Activated CD4-positive, alpha-beta memory T cell treated with anti-CD3 and anti-CD28 coated beads, Interleukin-2, amount 10 ng/mL, durations not matched to agents 7 days and 5 days (primary cell): ENCODE results near the gene DYSF. TPM values are rescaled to one million over a fixed set of nuclear protein-coding genes. Genes with fewer than 3 reads are reported as not detected.

Experiments used
- CTCF ChIA-PET: fragments of 350-600 bp; sonication (Branson Sonifier 250); formaldehyde crosslinking; loops from one replicate; lab custom pipeline; 2021; ENCODE audit warnings: antibody characterized with exemption, inconsistent platforms; lab: Charles Lee
- POLR2A ChIA-PET: fragments of 350-600 bp; sonication (Branson Sonifier 250); formaldehyde crosslinking; loops from one replicate; lab custom pipeline; 2021; ENCODE audit warnings: antibody characterized with exemption; lab: Charles Lee
- DNase-seq: peaks from one replicate; pipeline ENCODE4 v3.0.0-alpha.2; 2020
- H3K27ac Mint-ChIP-seq: one replicate; pipeline ENCODE4 v1.8.0; 2021; ENCODE audit warnings: mild to moderate bottlenecking, mixed read lengths
- H3K27me3 Mint-ChIP-seq: one replicate; pipeline ENCODE4 v1.8.0; 2021; ENCODE audit warnings: mixed read lengths
- H3K36me3 Mint-ChIP-seq: one replicate; pipeline ENCODE4 v1.8.0; 2021; ENCODE audit warnings: low read depth, mixed read lengths
- H3K4me1 Mint-ChIP-seq: one replicate; pipeline ENCODE4 v1.8.0; 2021; ENCODE audit warnings: mixed read lengths
- H3K4me3 Mint-ChIP-seq: one replicate; pipeline ENCODE4 v1.8.0; 2021; ENCODE audit warnings: mild to moderate bottlenecking, mixed read lengths
- H3K9me3 Mint-ChIP-seq: one replicate; pipeline ENCODE4 v1.8.0; 2021; ENCODE audit warnings: mixed read lengths
- total RNA-seq, 2 experiments: library from RNA; stranded (reverse); gene quantifications; one replicate each; pipeline ENCODE4 v1.2.3, GENCODE V29; 2021

Gene DYSF
- total RNA-seq, 2 experiments from 2014 or later: not detected

DNA sequence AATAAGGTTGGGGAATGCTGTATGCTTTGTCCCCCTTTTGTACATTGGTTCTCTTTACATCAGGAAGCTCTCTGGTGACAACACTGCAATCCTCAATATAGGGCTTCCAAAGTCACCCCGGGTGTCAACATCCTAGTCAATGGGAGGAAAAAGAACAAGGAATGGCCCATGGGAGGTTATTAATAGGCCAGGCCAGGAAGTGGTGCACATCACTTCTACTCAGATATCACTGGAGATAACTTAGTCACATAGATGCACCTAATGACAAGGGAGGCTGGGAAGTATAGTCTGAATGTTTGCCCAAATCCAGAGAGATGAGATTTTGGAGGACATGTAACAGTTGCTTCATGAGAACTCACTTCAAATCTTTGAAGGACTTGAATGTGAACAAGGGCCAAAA, 274.7 kb downstream of the DYSF start:
- Mint-ChIP-seq H3K4me3 (no peak overlapping the region), H3K36me3 (no peaks in the 10 kb centered on the region), H3K9me3 (peaks cover 6% of the 10 kb centered on the region), H3K4me1 (no peaks in the 10 kb centered on the region), H3K27me3 (no peaks in the 10 kb centered on the region), H3K27ac (no peak overlapping the region)
- CTCF ChIA-PET: no interaction called here
- DNase-seq: no peak
- POLR2A ChIA-PET: no interaction called here

DNA sequence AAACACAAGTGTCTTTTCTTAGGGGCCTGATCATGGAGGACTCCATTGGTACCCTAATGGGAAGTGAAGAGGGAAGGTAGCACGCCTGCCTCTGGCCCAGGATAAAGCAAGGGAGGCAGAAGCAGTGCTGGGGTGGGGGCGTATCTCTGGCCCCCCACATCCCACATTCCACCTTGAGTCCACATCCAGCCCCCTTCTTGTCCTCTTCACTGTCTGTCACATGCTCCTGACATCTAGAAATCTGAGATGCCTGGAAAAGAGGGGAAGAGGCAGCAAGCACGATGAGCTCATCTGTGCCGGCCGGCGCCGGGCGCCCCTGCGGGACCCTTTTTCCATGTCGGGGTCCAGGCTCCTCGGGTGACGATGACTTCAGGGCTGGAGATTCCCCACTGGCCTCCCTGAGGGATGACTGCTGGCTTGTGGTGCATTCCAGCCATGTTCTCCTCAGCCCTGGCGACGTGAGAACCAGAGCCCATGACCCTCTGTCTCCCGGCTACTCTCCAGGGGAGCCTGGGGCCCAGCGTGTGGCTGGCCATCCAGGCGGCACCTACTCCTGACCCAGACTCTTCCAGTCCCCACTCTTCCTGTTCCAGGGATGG, 277.5 kb downstream of the DYSF start:
- no peaks in the 10 kb centered on the region for H3K36me3 Mint-ChIP-seq
- H3K4me1 Mint-ChIP-seq: no peaks in the 10 kb centered on the region
- H3K27me3 Mint-ChIP-seq: no peaks in the 10 kb centered on the region
- no peak overlapping the region for H3K27ac Mint-ChIP-seq
- ChIA-PET POLR2A (no interaction called here), CTCF (no interaction called here)
- DNase-seq: no peak
- peaks cover 8% of the 10 kb centered on the region for H3K9me3 Mint-ChIP-seq
- no peak overlapping the region for H3K4me3 Mint-ChIP-seq

DNA sequence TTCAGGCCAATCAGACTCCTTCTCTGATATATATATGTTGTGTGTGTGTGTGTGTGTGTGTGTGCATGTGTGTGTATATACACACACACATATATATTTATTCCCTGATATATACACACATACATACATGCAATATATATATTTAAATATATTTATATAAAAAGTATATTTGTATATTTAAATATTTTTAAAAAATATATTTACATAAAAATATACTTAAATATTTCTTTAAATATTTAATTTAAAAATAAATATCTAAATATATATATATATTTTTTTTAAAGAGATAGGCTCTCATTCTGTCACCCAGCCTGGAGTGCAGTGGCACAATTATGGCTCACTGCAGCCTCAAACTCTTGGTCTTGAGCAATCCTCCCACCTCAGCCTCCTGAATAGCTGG, 281.3 kb downstream of the DYSF start:
- Mint-ChIP-seq H3K36me3 (no peaks in the 10 kb centered on the region), H3K27me3 (no peaks in the 10 kb centered on the region), H3K4me3 (no peak overlapping the region), H3K4me1 (no peaks in the 10 kb centered on the region), H3K27ac (no peak overlapping the region), H3K9me3 (peaks cover 8% of the 10 kb centered on the region)
- POLR2A ChIA-PET: no interaction called here
- no peak for DNase-seq
- CTCF ChIA-PET: no interaction called here

DNA sequence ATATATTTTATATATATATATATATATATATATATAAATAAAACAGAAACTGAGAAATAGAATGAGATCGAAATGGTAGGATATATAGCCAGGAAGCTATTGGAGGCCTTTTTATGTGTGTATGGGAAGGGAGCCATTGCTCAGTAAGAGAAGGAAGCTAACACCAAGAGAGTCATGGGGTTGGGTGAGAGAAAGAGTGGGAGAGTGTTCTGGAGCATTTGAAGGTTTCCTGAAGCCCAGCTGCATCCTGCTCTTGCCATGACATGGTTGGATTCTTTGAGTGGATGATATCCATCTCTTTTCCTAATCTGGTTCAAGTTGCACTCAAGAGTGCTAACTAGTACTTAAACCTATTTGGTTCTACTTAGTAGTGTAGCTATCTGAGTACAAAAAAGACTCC, 282.3 kb downstream of the DYSF start:
- DNase-seq: no peak
- ChIA-PET POLR2A (no interaction called here), CTCF (no interaction called here)
- H3K4me1 Mint-ChIP-seq: no peaks in the 10 kb centered on the region
- H3K4me3 Mint-ChIP-seq: no peak overlapping the region
- H3K36me3 Mint-ChIP-seq: no peaks in the 10 kb centered on the region
- H3K9me3 Mint-ChIP-seq: peaks cover 8% of the 10 kb centered on the region
- no peaks in the 10 kb centered on the region for H3K27me3 Mint-ChIP-seq
- no peak overlapping the region for H3K27ac Mint-ChIP-seq

Other genes with a start within 250 kb of the DYSF start
- gene PAIP2B, start 226.5 kb upstream of the DYSF start, total RNA-seq: 1 to 10 TPM; 1.7 to 1.8 TPM
- gene ZNF638, start 121.8 kb upstream of the DYSF start, total RNA-seq: 10 to 100 TPM; 78.6 to 79.3 TPM